HG02884 (cell line): ENCODE data around the gene DCUN1D2.
"Not testable (repeated sequence)": the region's sequence is repeated elsewhere in the genome, so short reads cannot be mapped to it uniquely, and the experiment has no call there.

Experiments used
- ATAC-seq: cut with Tn5 transposase; IDR thresholded peaks from one replicate; pipeline ENCODE4 v1.9.1; 2021; ENCODE audit warnings: mild to moderate bottlenecking, moderate library complexity; ENCODE audit not compliant: unreplicated experiment

Gene DCUN1D2

DNA sequence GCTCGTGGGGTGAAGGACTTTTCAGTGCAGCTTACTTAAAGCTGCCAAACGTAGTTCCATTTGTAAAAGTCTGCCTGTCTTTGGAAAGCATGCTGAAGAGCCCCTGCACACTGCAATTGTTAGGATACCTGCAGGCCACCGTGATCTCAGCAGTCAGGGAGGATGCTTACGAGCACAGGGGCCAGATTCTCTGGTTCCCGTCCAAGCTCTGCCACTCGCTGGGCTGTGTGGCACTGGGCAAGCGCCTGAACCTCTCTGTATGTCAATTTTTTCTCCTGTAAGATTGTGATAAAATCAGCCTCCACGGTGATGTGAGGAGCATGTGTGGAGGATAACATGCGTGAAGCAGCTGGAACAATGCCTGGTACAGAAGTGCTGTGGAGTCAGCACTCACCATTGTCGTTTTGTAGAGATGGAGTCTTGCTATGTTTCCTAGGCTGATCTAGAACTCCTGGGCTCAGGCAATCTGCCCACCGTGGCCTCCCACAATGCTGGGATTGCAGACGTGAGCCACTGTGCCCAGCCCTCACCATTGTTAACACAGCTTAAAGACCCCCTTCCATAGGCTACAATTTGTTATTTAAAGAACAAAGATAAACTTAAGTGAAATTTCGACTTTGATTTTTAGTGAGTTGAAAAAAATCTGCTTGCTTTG lies 40.7 kb downstream of the DCUN1D2 start:
- ATAC-seq: no peak

DNA sequence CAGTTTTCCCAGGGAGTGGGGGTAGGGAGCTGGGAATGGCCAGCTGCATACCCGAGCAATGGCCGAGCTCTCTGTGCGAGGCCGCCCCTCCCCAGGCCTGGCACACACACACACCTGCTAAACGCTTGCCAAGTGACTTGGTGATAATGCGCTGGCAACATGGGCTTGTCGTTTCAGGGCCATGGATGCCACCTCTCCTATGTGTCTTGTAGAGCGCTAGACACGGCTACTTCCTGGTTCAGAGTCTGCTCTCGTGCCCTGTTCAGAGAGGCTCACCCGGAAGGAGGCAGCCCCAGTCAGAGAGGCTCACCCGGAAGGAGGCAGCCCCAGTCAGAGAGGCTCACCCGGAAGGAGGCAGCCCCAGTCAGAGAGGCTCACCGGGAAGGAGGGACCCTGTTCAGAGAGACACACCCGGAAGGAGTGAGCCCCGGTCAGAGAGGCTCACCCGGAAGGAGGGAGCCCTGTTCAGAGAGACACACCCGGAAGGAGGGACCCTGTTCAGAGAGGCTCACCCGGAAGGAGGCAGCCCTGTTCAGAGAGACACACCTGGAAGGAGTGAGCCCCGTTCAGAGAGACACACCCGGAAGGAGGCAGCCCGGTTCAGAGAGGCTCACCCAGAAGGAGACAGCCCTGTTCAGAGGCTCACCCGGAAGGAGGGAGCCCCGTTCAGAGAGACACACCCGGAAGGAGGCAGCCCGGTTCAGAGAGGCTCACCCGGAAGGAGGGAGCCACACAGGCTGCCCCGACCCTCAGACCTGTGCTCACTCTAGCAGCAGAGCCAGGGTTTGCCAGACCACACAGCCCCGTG lies 41.4 kb downstream of the DCUN1D2 start:
- no peak for ATAC-seq

DNA sequence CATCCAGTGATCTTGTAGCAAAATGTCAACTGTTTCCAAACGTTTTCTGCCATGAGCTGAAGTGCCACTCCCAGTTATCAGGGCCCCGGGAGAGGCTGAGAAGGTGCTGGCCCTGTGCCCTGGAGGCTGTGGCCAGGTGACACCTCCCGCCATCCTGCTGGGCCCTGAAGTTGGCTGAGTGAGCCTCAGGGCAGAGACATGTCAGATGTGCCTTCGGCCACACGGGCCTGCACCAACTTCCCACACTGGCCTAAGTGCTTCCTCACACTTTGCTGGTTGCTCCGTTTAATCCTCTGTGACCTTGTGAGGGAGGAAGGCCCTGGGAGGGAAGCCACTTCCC lies 42.0 kb downstream of the DCUN1D2 start:
- ATAC-seq: no peak

DNA sequence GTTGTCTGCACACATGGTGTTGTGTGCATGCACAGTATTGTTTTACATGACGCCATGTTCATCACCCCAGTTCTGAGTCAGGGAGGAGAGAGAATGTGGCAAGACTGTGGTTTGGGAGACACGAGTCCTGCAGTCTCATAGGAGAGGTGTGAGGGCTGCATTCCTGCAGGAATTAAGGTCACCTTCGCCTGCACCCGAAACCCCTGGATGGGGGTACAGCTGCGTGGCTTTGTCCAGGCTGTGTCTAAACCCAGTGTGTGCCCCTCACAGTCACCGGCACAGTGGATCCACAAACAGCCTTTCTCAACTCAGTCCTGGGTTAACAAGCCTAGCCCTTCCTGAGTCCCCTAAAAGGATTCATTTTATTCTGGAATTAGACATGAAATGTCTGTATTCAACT lies 42.9 kb downstream of the DCUN1D2 start:
- ATAC-seq: no peak

DNA sequence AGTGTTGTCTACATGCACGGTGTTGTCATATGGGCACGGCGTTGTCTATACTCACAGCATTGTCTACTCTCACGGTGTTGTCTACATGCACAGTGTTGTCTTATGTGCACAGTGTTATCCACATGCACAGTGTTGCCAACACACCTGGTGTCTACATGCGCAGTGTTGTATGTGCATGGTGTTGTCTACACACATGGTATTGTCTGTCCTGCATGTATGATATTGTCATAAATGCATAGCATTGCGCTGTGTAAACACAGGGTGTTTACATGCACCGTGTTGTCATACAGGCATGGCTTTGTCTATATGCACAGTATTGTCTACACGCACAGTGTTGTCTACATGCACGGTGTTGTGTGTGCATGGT lies 44.0 kb downstream of the DCUN1D2 start:
- ATAC-seq: no peak

DNA sequence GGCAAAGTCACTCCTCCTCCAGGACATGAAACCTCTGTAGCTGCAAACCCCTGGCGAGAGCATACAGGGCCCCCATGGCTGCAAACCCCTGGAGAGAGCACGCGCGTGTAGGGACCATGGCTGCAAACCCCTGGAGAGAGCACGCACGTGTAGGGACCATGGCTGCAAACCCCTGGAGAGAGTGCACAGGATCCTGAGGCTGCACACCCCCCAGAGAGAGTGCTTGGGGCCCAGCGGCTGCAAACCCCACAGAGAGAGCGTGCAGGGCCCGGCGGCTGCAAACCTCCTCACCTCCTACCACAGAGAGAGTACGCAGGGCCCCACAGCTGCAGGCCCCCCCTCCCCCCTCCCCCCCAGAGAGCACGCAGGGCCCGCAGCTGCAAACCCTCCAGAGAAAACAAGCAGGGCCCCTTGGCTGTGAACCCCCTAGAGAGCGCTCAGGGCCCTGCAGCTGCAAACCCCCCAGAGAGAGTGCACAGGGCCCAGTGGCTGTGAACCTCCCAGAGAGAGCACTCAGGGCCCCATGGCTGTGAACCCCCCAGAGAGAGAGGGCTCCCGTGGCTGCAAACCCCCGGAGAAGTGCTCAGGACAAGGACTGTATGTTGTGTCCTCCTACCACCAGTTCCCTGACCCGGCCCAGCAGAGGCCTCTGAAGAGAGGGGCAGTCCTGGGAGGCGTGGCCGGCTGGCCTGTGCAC lies 44.6 kb downstream of the DCUN1D2 start:
- peak; percentile 55 for ATAC-seq

DNA sequence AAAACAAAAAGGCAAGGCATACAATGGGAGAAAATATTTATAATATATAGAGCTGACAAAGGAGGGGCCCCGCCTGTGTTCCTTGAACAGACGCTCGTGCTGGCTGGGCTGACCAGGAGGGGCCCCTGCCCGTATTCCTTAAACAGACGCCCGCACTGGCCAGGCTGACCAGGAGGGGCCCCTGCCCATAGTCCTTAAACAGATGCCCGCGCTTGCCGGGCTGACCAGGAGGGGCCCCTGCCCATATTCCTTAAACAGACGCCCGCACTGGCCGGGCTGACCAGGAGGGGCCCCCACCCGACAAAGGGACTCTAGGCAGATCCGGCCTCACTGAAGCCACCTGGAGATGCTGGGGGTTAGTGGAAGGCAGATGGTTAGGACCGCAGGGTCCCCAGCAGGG lies 46.5 kb downstream of the DCUN1D2 start:
- ATAC-seq: no peak

DNA sequence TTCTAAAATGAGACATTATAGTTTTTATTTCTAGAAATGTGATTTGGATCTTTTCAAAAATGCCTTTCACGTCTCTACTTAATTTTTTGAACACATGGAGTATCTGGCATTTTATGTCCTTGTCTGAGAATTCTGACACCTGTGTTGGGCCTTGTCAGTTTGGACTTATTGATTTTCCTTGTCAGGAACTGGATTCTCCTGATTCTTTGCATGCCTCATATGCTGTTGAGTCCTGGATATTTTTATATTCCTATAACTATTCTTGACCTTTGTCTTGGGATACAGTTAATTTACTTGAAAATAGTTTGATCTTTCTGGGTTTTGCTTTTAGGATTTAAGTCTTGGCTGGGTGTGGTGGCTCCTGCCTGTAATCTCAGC lies 47.5 kb downstream of the DCUN1D2 start:
- no peak for ATAC-seq

DNA sequence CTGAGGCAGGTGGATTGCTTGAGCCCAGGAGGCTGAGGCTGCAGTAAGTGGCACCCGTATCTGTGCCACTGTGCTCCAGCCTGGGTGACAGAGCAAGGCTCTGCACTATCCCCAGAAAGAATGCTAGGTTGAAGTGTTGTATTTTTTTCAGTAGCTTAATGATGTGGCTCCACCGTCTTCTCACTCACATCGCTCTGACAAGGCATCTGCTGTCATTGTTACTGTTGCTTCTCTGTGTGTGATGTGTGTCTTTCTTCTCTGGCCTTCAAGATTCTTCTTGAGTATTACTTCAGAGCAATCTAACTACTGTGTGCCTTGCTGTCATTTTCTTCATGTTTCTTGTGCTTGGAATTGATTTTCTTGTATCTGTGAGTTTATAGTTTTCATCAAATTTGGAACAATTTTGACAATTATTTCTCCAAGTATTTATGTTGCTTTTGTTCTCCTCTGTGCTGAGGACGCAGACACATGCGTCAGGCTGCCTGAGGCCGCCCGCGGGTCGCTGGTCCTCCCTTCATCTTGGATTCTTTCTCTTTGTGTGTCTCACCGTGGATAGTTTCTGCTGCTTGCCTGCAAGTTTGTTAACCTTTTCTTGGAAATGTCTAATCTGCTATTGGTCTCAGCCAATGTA lies 48.0 kb downstream of the DCUN1D2 start:
- ATAC-seq: no peak

DNA sequence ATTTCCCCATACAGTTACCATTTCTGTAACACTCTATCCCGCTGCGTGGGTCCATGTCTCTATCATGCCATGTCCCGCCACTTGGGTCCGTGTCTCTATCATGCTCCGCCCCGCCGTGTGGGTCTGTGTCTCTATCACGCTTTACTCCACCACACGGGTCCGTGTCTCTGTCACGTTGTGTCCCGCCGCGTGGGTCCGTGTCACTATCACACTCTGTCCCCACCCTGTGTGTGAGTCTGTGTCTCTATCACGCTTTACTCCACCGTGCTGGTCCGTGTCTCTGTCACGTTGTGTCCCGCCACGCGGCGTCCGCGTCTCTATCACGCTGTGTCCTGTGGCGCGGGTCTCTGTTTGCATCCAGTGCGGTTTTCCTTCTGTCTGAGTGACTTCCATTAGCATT lies 48.9 kb downstream of the DCUN1D2 start:
- ATAC-seq: no peak

DNA sequence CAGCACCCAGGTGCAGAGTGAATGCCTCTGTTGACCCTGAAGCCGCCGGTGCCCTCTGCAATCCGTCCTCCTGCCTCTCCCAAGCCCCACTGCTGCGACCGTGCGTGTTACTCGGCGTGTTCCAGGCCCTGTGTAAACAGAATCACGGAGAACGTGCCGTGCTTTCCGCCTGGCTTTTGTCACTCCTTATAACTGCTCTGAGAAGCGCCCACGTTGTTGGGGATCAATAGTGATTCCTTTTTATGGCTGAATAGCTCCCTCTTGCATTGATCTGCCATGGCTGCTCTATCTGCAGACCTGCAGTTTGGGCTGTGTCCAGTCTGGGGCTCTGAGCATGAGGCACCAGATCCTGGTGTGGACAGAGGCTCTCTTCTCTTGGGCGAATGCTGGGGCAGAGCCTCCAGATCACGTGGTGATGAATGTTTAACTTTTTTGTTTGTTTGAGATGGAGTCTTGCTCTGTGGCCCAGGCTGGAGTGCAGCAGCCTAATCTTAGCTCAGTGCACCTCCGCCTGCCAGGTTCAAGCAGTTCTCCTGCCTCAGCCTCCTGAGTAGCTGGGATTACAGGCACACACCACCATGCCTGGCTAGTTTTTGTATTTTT lies 53.0 kb downstream of the DCUN1D2 start:
- no peak for ATAC-seq

DNA sequence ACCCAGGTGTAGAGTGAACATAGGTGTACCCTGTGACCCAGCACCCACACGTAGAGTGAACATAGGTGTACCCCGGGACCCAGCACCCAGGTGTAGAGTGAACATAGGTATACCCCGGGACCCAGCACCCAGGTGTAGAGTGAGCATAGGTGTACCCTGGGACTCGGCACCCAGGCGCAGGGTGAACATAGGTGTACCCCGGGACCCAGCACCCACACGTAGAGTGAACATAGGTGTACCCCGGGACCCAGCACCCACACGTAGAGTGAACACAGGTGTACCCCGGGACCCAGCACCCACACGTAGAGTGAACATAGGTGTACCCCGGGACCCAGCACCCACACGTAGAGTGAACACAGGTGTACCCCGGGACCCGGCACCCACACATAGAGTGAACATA lies 53.6 kb downstream of the DCUN1D2 start:
- not testable (repeated sequence) for ATAC-seq

DNA sequence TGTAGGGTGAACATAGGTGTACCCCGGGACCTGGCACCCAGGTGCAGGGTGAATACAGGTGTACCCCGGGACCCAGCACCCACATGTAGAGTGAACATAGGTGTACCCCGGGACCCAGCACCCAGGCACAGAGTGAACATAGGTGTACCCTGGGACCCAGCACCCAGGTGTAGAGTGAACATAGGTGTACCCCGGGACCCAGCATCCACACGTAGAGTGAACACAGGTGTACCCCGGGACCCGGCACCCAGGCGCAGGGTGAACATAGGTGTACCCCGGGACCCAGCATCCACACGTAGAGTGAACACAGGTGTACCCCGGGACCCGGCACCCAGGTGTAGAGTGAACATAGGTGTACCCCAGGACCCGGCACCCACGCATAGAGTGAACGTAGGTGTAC lies 54.6 kb downstream of the DCUN1D2 start:
- not testable (repeated sequence) for ATAC-seq

DNA sequence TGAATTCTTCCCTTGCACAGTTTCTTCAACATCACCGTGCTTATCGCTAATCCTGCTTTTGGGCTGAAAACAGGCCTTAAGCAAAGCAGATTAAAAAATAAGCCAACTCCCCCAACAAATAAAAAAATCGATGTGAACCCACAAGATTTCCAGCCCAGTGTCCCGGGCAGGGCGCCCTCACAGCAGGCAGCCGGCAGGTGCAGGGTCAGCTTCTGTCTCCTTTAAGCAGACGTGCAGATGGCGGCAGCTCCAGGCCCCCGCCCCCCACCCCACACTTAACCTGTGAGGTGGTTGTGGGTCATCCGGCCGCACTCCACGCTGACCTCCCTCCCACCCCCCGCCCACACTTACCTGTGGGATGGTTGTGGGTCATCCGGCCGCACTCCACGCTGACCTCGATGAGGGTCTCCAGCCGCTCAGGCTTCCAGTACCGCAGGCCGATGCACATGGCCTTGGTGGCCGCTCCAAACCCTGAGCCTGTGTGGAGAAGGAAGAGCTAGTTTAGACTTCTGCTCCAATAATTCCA lies 57.1 kb downstream of the DCUN1D2 start:
- ATAC-seq: no peak

DNA sequence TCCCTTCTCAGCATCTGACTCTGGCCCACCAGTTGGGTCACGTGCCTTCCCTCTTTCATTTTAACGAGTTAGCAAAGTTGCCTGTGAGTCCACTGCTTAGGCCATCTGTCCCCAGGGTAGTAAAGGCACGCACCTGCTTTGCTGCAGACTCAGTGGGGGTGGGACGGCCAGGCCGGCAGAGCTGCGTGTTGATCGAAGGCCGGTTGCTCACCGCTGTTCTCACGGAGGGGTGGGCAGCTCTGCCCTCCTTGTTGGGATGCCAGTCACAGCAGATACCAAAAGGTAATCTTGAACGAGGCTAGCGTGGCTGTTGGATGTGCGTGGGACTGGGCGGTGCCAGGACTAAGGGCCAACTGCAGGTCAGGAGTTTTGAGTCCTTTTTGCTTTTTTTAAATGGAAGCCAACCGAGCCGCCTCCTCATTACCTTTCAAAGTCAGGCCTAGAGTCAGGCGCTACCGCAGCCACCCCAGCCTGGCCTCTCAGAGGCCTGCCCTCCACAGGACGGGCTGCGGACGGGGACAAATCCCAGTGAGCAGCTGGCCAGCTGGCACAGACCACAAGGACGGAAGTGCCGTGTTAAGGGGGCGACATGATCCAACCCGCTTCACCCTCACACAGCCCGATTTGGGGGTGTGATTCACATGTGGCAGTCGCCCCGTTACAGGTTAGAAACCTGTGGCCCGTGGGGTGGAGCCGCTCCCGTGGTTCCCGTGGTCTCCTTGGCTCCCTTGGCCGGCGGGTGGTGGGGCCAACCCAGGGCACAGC lies 57.8 kb downstream of the DCUN1D2 start:
- no peak for ATAC-seq

DNA sequence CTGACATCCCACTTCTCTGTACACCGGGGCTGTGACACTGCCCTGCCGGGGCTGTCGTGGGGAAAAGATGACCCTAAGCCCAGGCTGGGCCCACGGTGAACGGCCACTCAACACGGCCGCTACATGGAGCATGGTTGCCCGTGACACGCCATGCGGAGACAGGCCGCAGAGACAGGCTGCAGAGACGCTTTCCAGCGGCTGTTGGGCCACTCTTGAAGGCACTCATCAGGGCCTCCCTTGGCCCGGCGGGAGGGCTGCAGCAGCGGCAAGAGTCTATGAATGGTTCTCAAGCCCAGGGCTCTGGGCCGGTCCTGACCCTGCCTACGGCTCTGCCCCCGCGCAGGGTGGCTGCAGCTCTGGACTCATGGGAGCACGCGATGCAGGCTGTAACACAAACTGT lies 59.3 kb downstream of the DCUN1D2 start:
- ATAC-seq: no peak

DNA sequence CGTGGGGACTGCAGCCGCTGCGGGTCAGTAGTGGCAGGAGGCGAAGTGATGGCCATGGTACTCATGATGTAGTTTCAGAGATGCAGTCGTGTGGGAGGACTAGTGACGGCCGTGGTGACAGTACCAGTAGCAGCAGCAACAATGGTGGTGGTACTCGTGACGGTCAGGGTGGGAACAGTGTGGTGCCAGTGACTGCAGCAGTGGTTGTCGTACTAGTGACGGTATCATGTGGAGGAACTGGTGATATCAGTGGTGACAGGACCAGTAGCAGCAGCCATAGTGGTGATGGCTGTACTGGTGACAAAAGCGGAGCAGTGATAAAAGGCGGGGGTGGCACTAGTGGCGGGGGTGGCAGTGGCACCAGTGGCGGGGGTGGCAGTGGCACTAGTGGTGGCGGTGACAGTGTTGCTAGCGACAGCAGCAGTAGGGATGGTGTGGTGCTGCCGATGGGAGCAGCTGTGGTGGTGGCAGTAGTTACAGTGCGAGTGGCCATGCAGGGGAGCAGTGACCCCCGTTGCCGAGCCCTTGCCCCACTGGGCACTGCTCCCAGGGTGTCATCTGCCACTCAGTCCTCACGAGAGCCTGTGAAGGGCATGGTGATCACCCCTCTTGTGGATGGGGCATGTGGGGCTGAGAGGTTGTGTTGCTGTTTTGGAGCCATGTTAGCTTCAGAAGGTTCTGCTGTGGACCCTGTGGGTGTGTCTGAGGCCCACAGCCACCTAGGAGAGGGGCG lies 60.0 kb downstream of the DCUN1D2 start:
- ATAC-seq: no peak

DNA sequence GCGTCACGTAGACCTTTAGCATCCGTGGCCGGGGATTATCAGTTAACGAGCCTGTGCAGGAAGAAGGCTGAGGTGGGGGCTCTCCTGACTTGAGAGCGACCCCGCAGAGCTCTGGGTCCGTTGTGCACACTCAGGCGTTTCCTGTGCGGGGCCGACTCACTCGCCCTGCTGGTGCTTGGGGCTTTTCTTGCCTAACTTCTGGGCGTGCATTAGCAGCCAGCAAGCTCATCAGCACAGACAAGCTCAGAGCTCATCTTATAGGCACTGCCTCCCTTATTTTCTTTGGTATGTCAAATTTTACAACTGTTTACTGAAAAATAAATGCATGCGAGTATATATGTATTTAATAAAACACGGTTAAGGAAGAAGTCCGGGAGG lies 60.9 kb downstream of the DCUN1D2 start:
- ATAC-seq: no peak

DNA sequence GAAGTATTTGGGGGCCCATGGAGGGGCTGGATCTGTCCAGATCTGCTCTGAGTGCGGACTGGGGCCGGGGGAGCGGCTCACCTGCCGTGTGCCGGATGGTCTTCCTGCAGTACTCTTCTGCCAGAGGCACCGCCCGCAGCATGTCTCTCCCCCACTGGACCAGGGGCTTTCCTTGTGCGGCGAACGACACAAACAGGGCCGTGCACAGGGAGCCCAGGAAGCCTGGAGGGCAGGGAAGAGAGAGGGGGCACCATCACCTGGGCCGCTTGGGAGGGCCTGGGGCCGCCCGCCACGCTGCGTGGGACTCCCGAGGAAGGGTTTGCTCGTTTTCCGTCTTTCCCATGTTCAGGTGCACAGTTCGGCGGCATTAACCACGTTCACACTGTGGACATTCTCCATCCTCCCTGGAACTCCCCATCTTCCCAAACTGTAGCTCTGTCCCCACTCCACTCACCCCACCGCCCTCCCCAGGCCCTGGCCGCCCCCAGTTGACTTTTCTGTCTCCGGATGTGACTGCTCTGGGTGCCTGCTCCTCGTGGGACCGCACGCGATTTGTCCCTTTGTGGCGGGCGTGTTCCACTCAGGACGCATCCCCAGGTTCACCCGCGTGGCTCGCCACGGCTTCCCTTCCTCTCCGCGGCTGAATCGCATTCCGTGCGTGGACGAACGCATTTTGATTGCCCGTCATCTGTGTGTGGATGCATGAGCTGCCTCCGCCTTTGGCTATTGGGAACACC lies 61.5 kb downstream of the DCUN1D2 start:
- no peak for ATAC-seq
